SJCRH30 (cell line): Measurements from ENCODE around the gene DOCK3. TPM values are rescaled to one million over a fixed set of nuclear protein-coding genes. Genes with fewer than 3 reads are reported as not detected.
"Not testable (repeated sequence)": the region's sequence is repeated elsewhere in the genome, so short reads cannot be mapped to it uniquely, and the experiment has no call there.

Experiments used
- DNase-seq, 2 experiments: peaks; one replicate each; pipeline ENCODE4 v3.0.0-alpha.2; 2015 to 2020
- H3K27ac ChIP-seq: fragments of 250-450 bp; sonication (Bioruptor Pico); 2 replicates; pipeline ENCODE4 v1.5.1; 2020; ENCODE audit warnings: mild to moderate bottlenecking, moderate library complexity
- H3K27me3 ChIP-seq: fragments of 250-450 bp; sonication (Bioruptor Pico); 2 replicates; pipeline ENCODE4 v1.5.1; 2020; ENCODE audit warnings: mild to moderate bottlenecking, moderate library complexity
- H3K36me3 ChIP-seq: fragments of 250-450 bp; sonication (Bioruptor Pico); 2 replicates; pipeline ENCODE4 v1.5.1; 2020; ENCODE audit warnings: mild to moderate bottlenecking, moderate library complexity
- H3K4me1 ChIP-seq: fragments of 250-450 bp; sonication (Bioruptor Pico); 2 replicates; pipeline ENCODE4 v1.5.1; 2020; ENCODE audit warnings: mild to moderate bottlenecking, moderate library complexity
- H3K4me3 ChIP-seq: fragments of 250-450 bp; sonication (Bioruptor Pico); 2 replicates; pipeline ENCODE4 v1.5.1; 2020; ENCODE audit warnings: mild to moderate bottlenecking, moderate library complexity
- H3K9me3 ChIP-seq: fragments of 250-450 bp; sonication (Bioruptor Pico); replicated peaks from 2 replicates; pipeline ENCODE4 v1.5.1; 2020; ENCODE audit warnings: mild to moderate bottlenecking, moderate library complexity
- total RNA-seq: library from RNA; depleted of rRNA; stranded (reverse); fragments of >200 nt; shearing (Covaris generic); gene quantifications from 2 replicates; pipeline ENCODE4 v1.2.3, GENCODE V29; 2014

The DOCK3 gene
- total RNA-seq, 1 experiment from 2014 or later = 0.08 TPM

GRCh38 chr3:51361746-51362145 lies 687.0 kb downstream of the DOCK3 start:
- Histone ChIP-seq H3K27ac (no peak overlapping the region), H3K36me3 (no peaks in the 10 kb centered on the region), H3K9me3 (peaks cover 5% of the 10 kb centered on the region; the same call in 1 of the 2 replicates), H3K27me3 (no peaks in the 10 kb centered on the region), H3K4me1 (no peaks in the 10 kb centered on the region), H3K4me3 (no peak overlapping the region)
- DNase-seq = no peak

GRCh38 chr3:51362476-51362875 lies 687.7 kb downstream of the DOCK3 start:
- H3K27me3 ChIP-seq = no peaks in the 10 kb centered on the region
- no peak overlapping the region for H3K4me3 ChIP-seq
- H3K9me3 ChIP-seq = peaks cover 7% of the 10 kb centered on the region; the same call in 1 of the 2 replicates
- no peak for DNase-seq
- no peak overlapping the region for H3K27ac ChIP-seq
- no peaks in the 10 kb centered on the region for H3K36me3 ChIP-seq
- H3K4me1 ChIP-seq = no peaks in the 10 kb centered on the region

GRCh38 chr3:51368276-51368675 lies 693.5 kb downstream of the DOCK3 start:
- not testable (repeated sequence) for DNase-seq, H3K9me3 ChIP-seq, H3K4me1 ChIP-seq, H3K27ac ChIP-seq, H3K27me3 ChIP-seq, H3K4me3 ChIP-seq, H3K36me3 ChIP-seq

GRCh38 chr3:51371943-51372557 lies 697.3 kb downstream of the DOCK3 start:
- H3K4me1 ChIP-seq = no peaks in the 10 kb centered on the region
- no peak overlapping the region for H3K4me3 ChIP-seq
- 0 out of 2 replicates have a peak, but pooled peaks cover 5% of the 10 kb centered on the region for H3K9me3 ChIP-seq
- H3K36me3 ChIP-seq = no peaks in the 10 kb centered on the region
- no peak overlapping the region for H3K27ac ChIP-seq
- DNase-seq = peak; percentile 52 to 73
- H3K27me3 ChIP-seq = peaks cover 6% of the 10 kb centered on the region; the same call in 1 of the 2 replicates

- H3K27ac ChIP-seq = no peak overlapping the region
- H3K4me1 ChIP-seq = peaks cover under 1% of the 10 kb centered on the region; the same call in 1 of the 2 replicates
- no peak overlapping the region for H3K4me3 ChIP-seq
- no peak for DNase-seq
- H3K27me3 ChIP-seq = peaks cover 6% of the 10 kb centered on the region; the same call in 1 of the 2 replicates
- no peaks in the 10 kb centered on the region for H3K36me3 ChIP-seq
- no peaks in the 10 kb centered on the region for H3K9me3 ChIP-seq
Observed at GRCh38 chr3:51373658-51374421, 699.1 kb downstream of the DOCK3 start.

GRCh38 chr3:51374456-51374855 lies 699.7 kb downstream of the DOCK3 start:
- peaks cover 5% of the 10 kb centered on the region for H3K4me1 ChIP-seq
- no peak overlapping the region for H3K4me3 ChIP-seq
- H3K27me3 ChIP-seq = peaks cover 6% of the 10 kb centered on the region; the same call in 1 of the 2 replicates
- no peak for DNase-seq
- H3K36me3 ChIP-seq = no peaks in the 10 kb centered on the region
- no peak overlapping the region for H3K27ac ChIP-seq
- no peaks in the 10 kb centered on the region for H3K9me3 ChIP-seq

GRCh38 chr3:51375136-51375535 lies 700.4 kb downstream of the DOCK3 start:
- Histone ChIP-seq H3K36me3 (no peaks in the 10 kb centered on the region), H3K27me3 (peaks cover 6% of the 10 kb centered on the region; the same call in 1 of the 2 replicates), H3K4me1 (peaks cover 10% of the 10 kb centered on the region), H3K9me3 (no peaks in the 10 kb centered on the region), H3K4me3 (no peak overlapping the region), H3K27ac (no peak overlapping the region)
- DNase-seq = no peak

GRCh38 chr3:51375571-51375970 lies 700.8 kb downstream of the DOCK3 start:
- Histone ChIP-seq H3K9me3 (no peaks in the 10 kb centered on the region), H3K27me3 (peaks cover 6% of the 10 kb centered on the region; the same call in 1 of the 2 replicates), H3K4me3 (no peak overlapping the region), H3K27ac (no peak overlapping the region), H3K4me1 (peaks cover 10% of the 10 kb centered on the region), H3K36me3 (no peaks in the 10 kb centered on the region)
- DNase-seq = no peak

GRCh38 chr3:51378065-51378464 lies 703.3 kb downstream of the DOCK3 start:
- DNase-seq = no peak
- no peak overlapping the region for H3K27ac ChIP-seq
- H3K27me3 ChIP-seq = peaks cover 6% of the 10 kb centered on the region; the same call in 1 of the 2 replicates
- no peaks in the 10 kb centered on the region for H3K9me3 ChIP-seq
- H3K4me3 ChIP-seq = no peak overlapping the region
- no peaks in the 10 kb centered on the region for H3K36me3 ChIP-seq
- peaks cover 10% of the 10 kb centered on the region for H3K4me1 ChIP-seq

GRCh38 chr3:51378726-51379125 lies 704.0 kb downstream of the DOCK3 start:
- Histone ChIP-seq H3K4me3 (no peak overlapping the region), H3K36me3 (no peaks in the 10 kb centered on the region), H3K9me3 (no peaks in the 10 kb centered on the region), H3K27ac (no peak overlapping the region), H3K4me1 (peaks cover 12% of the 10 kb centered on the region), H3K27me3 (peaks cover 6% of the 10 kb centered on the region; the same call in 1 of the 2 replicates)
- DNase-seq = no peak

- peak overlapping the region; percentile 23; the same call in 1 of the 2 replicates for H3K27ac ChIP-seq
Observed at GRCh38 chr3:51379301-51379700, 704.6 kb downstream of the DOCK3 start.

GRCh38 chr3:51379746-51380455 lies 705.2 kb downstream of the DOCK3 start:
- Histone ChIP-seq H3K36me3 (no peaks in the 10 kb centered on the region), H3K4me3 (no peak overlapping the region), H3K9me3 (no peaks in the 10 kb centered on the region), H3K27ac (peak overlapping the region; percentile 23; the same call in 1 of the 2 replicates), H3K27me3 (peaks cover 6% of the 10 kb centered on the region; the same call in 1 of the 2 replicates), H3K4me1 (peaks cover 13% of the 10 kb centered on the region)
- DNase-seq = no peak

More at GRCh38 chr3:51379301-51379700, 704.6 kb downstream of the DOCK3 start:
- Histone ChIP-seq H3K36me3 (no peaks in the 10 kb centered on the region), H3K9me3 (no peaks in the 10 kb centered on the region), H3K27me3 (peaks cover 6% of the 10 kb centered on the region; the same call in 1 of the 2 replicates), H3K4me3 (no peak overlapping the region), H3K4me1 (peaks cover 13% of the 10 kb centered on the region)
- peak; percentile 52 to 59 for DNase-seq

GRCh38 chr3:51380601-51381332 lies 706.0 kb downstream of the DOCK3 start:
- no peak overlapping the region for H3K4me3 ChIP-seq
- H3K36me3 ChIP-seq = no peaks in the 10 kb centered on the region
- no peak for DNase-seq
- H3K27ac ChIP-seq = no peak overlapping the region
- H3K4me1 ChIP-seq = peaks cover 13% of the 10 kb centered on the region
- H3K9me3 ChIP-seq = no peaks in the 10 kb centered on the region
- H3K27me3 ChIP-seq = peaks cover 4% of the 10 kb centered on the region; the same call in 1 of the 2 replicates

GRCh38 chr3:51381333-51381705 lies 706.6 kb downstream of the DOCK3 start:
- Histone ChIP-seq H3K36me3 (no peaks in the 10 kb centered on the region), H3K4me1 (peaks cover 14% of the 10 kb centered on the region), H3K9me3 (no peaks in the 10 kb centered on the region), H3K27ac (no peak overlapping the region), H3K27me3 (no peaks in the 10 kb centered on the region; the same call in 1 of the 2 replicates), H3K4me3 (no peak overlapping the region)
- DNase-seq = no peak
